K562 (cell line): Measurements from ENCODE around the gene NOL12. TPM values are rescaled to one million over a fixed set of nuclear protein-coding genes. Genes with fewer than 3 reads are reported as not detected.

Source experiments
- HEY1 ChIP-seq: fragments of 250-450 bp; sonication (Bioruptor Pico); IDR thresholded peaks from 2 replicates; pipeline ENCODE4 v1.5.0; 2020; ENCODE audit warnings: mild to moderate bottlenecking, moderate library complexity, borderline replicate concordance
- NCOA2 ChIP-seq, 2 experiments: fragments of 450-650 bp; IDR thresholded peaks; 2 replicates each; pipeline ENCODE4 v1.6.1; 2018; ENCODE audit warnings: mild to moderate bottlenecking in 2 of 2, moderate library complexity in 1 of 2; ENCODE audit not compliant: partially characterized antibody in 2 of 2
- SP1 ChIP-seq: sonication (generic); formaldehyde crosslinking; IDR thresholded peaks from 2 replicates; pipeline ENCODE4 v1.8.1; 2022; ENCODE audit warnings: mild to moderate bottlenecking, missing genetic modification reagents
- ZFP36 ChIP-seq: fragments of 150-350 bp; IDR thresholded peaks from 2 replicates; pipeline ENCODE4 v1.6.1; 2018; ENCODE audit warnings: low read length, low read depth; ENCODE audit not compliant: partially characterized antibody
- ZNF12 ChIP-seq: sonication (generic); formaldehyde crosslinking; IDR thresholded peaks from 2 replicates; pipeline ENCODE4 v1.4.0; 2020; ENCODE audit warnings: mild to moderate bottlenecking, missing genetic modification reagents
- ZNF239 ChIP-seq: fragments of 250-450 bp; sonication (Bioruptor Pico); IDR thresholded peaks from 2 replicates; pipeline ENCODE4 v1.4.0; 2020; ENCODE audit warnings: mild to moderate bottlenecking
- ZNF324 ChIP-seq: fragments of 250-450 bp; sonication (Bioruptor Pico); IDR thresholded peaks from 2 replicates; pipeline ENCODE4 v1.4.0; 2020; ENCODE audit warnings: mild to moderate bottlenecking
- ZNF444 ChIP-seq: fragments of 250-450 bp; sonication (Bioruptor Pico); IDR thresholded peaks from 2 replicates; pipeline ENCODE4 v1.4.0; 2020; ENCODE audit warnings: mild to moderate bottlenecking, moderate library complexity
- ZNF76 ChIP-seq: fragments of 250-450 bp; sonication (Bioruptor Pico); IDR thresholded peaks from 2 replicates; pipeline ENCODE4 v1.4.0; 2020; ENCODE audit warnings: mild to moderate bottlenecking, moderate library complexity, borderline replicate concordance
- ZNF77 ChIP-seq: fragments of 250-450 bp; sonication (Bioruptor Pico); IDR thresholded peaks from 2 replicates; pipeline ENCODE4 v1.5.0; 2020
- ZSCAN32 ChIP-seq: fragments of 450-650 bp; formaldehyde crosslinking; IDR thresholded peaks from 2 replicates; pipeline ENCODE4 v1.4.0; 2020; ENCODE audit warnings: mild to moderate bottlenecking, moderate library complexity
- polyA plus RNA-seq, 8 experiments: library from polyadenylated mRNA; depleted of rRNA in 4 of 8; stranded (reverse) in 5 of 8; unstranded in 3 of 8; fragments of >200 nt; fragmentation: Nextera tagmentation in 2 of 8; fragmentation: Illumina TruSeq in 1 of 8; extraction: Ambion mirVana in 2 of 8; extraction: Trizol in 1 of 8; gene quantifications; 2 replicates each; pipeline versions ENCODE4 v1.2.1 to v1.2.3, GENCODE V29; 2011 to 2014; ENCODE audit warnings: inconsistent platforms in 1 of 8, missing spikeins in 1 of 8
- total RNA-seq, 7 experiments: library from RNA; depleted of rRNA in 6 of 7; stranded (reverse); fragments of >200 nt in 6 of 7; fragmentation: Illumina TruSeq in 2 of 7; extraction: Trizol in 2 of 7; gene quantifications; 2 replicates each; pipeline versions ENCODE4 v1.2.1 to v1.2.3, GENCODE V29; 2011 to 2021; ENCODE audit warnings: low replicate concordance in 1 of 7
- TF ChIP-seq, protein P1 (sequence below): fragments of 450-650 bp; IDR thresholded peaks from one replicate; pipeline ENCODE4 v1.6.1; 2018; ENCODE audit warnings: mild to moderate bottlenecking, moderate library complexity; ENCODE audit not compliant: partially characterized antibody
- TF ChIP-seq, protein P2 (sequence below): fragments of 250-450 bp; sonication (Bioruptor Pico); IDR thresholded peaks from 2 replicates; pipeline ENCODE4 v1.5.0; 2022; ENCODE audit warnings: mild to moderate bottlenecking
- TF ChIP-seq, protein P3 (sequence below): fragments of 450-650 bp; IDR thresholded peaks from 2 replicates; pipeline ENCODE4 v1.6.1; 2018; ENCODE audit warnings: mild to moderate bottlenecking, low read depth; ENCODE audit not compliant: partially characterized antibody
- TF ChIP-seq, protein P4 (sequence below): fragments of 450-650 bp; IDR thresholded peaks from 2 replicates; pipeline ENCODE4 v1.6.1; 2017; ENCODE audit warnings: antibody characterized with exemption
- TF ChIP-seq, protein P5 (sequence below): fragments of 450-650 bp; IDR thresholded peaks from 2 replicates; pipeline ENCODE4 v1.6.1; 2016; ENCODE audit warnings: low read depth, mild to moderate bottlenecking, moderate library complexity
- TF ChIP-seq, protein P6 (sequence below), 2 experiments: fragments of 250-450 bp in 1 of 2; fragments of 450-650 bp in 1 of 2; sonication (Bioruptor Pico) in 1 of 2; IDR thresholded peaks; 2 replicates each; pipeline versions ENCODE4 v1.6.1 to v1.8.0; 2016 to 2021; ENCODE audit warnings: mild to moderate bottlenecking in 2 of 2, moderate library complexity in 2 of 2, missing compliant biosample characterization in 1 of 2, missing genetic modification characterization in 1 of 2
- TF ChIP-seq, protein P7 (sequence below): sonication (generic); formaldehyde crosslinking; IDR thresholded peaks from 2 replicates; pipeline ENCODE4 v1.8.1; 2022; ENCODE audit warnings: missing genetic modification reagents

Gene NOL12
- total and polyA plus RNA-seq, 9 of the 15 experiments (the other 6 are each of a cell fraction or from before 2014, with no cell fraction given): 2.8 to 40.9 (median 28.5) TPM

DNA sequence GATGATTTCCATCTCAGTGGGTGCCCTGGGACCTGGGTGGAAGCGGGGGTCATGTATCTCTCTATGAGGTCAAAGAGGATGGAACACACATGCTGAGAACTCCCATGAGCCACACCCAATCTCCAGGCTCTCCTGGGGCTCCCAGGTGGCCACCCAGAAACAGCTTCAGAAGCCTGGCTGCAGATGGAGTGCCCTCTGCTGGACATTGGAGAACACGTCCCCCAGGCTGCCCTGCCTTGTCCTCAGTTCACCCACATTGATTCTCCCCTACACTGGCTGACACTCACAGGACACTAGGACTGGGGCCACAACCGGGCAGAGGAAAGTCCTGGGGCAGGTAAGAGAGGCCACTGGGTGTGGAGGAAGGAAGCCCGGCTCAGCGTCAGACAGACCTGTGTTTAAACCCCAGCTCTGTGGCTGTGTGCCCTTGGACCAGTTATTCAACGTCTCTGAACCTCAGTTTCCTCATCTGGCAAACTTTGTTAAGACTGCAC lies 4.5 kb upstream of the NOL12 start (continued):
- TF ChIP-seq, protein P1, sequence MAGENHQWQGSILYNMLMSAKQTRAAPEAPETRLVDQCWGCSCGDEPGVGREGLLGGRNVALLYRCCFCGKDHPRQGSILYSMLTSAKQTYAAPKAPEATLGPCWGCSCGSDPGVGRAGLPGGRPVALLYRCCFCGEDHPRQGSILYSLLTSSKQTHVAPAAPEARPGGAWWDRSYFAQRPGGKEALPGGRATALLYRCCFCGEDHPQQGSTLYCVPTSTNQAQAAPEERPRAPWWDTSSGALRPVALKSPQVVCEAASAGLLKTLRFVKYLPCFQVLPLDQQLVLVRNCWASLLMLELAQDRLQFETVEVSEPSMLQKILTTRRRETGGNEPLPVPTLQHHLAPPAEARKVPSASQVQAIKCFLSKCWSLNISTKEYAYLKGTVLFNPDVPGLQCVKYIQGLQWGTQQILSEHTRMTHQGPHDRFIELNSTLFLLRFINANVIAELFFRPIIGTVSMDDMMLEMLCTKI: no peak
- TF ChIP-seq HEY1 (CRISPR knock-in tag): no peak
- TF ChIP-seq, protein P2, sequence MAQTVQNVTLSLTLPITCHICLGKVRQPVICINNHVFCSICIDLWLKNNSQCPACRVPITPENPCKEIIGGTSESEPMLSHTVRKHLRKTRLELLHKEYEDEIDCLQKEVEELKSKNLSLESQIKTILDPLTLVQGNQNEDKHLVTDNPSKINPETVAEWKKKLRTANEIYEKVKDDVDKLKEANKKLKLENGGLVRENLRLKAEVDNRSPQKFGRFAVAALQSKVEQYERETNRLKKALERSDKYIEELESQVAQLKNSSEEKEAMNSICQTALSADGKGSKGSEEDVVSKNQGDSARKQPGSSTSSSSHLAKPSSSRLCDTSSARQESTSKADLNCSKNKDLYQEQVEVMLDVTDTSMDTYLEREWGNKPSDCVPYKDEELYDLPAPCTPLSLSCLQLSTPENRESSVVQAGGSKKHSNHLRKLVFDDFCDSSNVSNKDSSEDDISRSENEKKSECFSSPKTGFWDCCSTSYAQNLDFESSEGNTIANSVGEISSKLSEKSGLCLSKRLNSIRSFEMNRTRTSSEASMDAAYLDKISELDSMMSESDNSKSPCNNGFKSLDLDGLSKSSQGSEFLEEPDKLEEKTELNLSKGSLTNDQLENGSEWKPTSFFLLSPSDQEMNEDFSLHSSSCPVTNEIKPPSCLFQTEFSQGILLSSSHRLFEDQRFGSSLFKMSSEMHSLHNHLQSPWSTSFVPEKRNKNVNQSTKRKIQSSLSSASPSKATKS (CRISPR knock-in tag): no peak
- peak; percentile 56 for TF ChIP-seq ZFP36
- no peak for TF ChIP-seq ZNF12 (CRISPR knock-in tag)
- no peak for TF ChIP-seq NCOA2 (IDR thresholded peaks at IDR 0.05; ENCODE audit: partially characterized antibody in 2 of 2)
- TF ChIP-seq ZNF239: no peak
- no peak for TF ChIP-seq ZNF324 (CRISPR knock-in tag)
- TF ChIP-seq, protein P3, sequence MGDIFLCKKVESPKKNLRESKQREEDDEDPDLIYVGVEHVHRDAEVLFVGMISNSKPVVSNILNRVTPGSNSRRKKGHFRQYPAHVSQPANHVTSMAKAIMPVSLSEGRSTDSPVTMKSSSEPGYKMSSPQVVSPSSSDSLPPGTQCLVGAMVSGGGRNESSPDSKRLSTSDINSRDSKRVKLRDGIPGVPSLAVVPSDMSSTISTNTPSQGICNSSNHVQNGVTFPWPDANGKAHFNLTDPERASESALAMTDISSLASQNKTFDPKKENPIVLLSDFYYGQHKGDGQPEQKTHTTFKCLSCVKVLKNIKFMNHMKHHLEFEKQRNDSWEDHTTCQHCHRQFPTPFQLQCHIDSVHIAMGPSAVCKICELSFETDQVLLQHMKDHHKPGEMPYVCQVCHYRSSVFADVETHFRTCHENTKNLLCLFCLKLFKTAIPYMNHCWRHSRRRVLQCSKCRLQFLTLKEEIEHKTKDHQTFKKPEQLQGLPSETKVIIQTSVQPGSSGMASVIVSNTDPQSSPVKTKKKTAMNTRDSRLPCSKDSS: no peak
- TF ChIP-seq ZNF77 (CRISPR knock-in tag): no peak
- TF ChIP-seq, protein P4, sequence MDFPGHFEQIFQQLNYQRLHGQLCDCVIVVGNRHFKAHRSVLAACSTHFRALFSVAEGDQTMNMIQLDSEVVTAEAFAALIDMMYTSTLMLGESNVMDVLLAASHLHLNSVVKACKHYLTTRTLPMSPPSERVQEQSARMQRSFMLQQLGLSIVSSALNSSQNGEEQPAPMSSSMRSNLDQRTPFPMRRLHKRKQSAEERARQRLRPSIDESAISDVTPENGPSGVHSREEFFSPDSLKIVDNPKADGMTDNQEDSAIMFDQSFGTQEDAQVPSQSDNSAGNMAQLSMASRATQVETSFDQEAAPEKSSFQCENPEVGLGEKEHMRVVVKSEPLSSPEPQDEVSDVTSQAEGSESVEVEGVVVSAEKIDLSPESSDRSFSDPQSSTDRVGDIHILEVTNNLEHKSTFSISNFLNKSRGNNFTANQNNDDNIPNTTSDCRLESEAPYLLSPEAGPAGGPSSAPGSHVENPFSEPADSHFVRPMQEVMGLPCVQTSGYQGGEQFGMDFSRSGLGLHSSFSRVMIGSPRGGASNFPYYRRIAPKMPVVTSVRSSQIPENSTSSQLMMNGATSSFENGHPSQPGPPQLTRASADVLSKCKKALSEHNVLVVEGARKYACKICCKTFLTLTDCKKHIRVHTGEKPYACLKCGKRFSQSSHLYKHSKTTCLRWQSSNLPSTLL: no peak
- TF ChIP-seq, protein P5, sequence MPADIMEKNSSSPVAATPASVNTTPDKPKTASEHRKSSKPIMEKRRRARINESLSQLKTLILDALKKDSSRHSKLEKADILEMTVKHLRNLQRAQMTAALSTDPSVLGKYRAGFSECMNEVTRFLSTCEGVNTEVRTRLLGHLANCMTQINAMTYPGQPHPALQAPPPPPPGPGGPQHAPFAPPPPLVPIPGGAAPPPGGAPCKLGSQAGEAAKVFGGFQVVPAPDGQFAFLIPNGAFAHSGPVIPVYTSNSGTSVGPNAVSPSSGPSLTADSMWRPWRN: no peak
- TF ChIP-seq, protein P6, sequence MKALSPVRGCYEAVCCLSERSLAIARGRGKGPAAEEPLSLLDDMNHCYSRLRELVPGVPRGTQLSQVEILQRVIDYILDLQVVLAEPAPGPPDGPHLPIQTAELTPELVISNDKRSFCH (CRISPR knock-in tag; IDR thresholded peaks at IDR 0.05): no peak
- TF ChIP-seq, protein P6 (tag; IDR thresholded peaks at IDR 0.05): no peak
- TF ChIP-seq, protein P7, sequence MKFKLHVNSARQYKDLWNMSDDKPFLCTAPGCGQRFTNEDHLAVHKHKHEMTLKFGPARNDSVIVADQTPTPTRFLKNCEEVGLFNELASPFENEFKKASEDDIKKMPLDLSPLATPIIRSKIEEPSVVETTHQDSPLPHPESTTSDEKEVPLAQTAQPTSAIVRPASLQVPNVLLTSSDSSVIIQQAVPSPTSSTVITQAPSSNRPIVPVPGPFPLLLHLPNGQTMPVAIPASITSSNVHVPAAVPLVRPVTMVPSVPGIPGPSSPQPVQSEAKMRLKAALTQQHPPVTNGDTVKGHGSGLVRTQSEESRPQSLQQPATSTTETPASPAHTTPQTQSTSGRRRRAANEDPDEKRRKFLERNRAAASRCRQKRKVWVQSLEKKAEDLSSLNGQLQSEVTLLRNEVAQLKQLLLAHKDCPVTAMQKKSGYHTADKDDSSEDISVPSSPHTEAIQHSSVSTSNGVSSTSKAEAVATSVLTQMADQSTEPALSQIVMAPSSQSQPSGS (CRISPR knock-in tag): no peak
- peak; percentile 46; the same call in 1 of the 2 replicates for TF ChIP-seq SP1 (CRISPR knock-in tag)
- no peak for TF ChIP-seq ZSCAN32 (CRISPR knock-in tag)
- TF ChIP-seq ZNF76 (CRISPR knock-in tag): no peak
- no peak for TF ChIP-seq ZNF444 (CRISPR knock-in tag)
